ENCODE data around the gene RPE.

DNA sequence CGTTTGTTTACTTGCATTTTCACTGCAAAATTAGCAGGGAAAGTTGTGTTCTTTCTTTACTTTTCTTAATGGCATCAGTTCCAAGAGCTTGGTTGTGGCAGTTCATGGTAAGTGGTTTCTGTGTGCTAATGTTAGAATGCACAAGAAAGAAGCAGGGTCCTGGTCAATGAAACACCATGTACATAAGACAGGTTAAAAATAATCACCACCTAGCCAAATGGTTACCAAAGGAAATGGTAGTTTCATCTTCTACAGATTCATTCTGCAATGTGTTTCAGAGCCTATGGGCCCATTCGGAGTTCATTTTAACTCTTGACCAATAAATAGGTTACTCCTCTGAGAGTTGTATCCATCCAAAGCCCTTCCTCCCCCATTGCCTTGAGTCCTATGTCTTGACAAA lies 18.1 kb upstream of the RPE start:
- TF ChIP-seq EZH2 (IDR thresholded peaks at IDR 0.05) = no peak
- TF ChIP-seq, protein P1, sequence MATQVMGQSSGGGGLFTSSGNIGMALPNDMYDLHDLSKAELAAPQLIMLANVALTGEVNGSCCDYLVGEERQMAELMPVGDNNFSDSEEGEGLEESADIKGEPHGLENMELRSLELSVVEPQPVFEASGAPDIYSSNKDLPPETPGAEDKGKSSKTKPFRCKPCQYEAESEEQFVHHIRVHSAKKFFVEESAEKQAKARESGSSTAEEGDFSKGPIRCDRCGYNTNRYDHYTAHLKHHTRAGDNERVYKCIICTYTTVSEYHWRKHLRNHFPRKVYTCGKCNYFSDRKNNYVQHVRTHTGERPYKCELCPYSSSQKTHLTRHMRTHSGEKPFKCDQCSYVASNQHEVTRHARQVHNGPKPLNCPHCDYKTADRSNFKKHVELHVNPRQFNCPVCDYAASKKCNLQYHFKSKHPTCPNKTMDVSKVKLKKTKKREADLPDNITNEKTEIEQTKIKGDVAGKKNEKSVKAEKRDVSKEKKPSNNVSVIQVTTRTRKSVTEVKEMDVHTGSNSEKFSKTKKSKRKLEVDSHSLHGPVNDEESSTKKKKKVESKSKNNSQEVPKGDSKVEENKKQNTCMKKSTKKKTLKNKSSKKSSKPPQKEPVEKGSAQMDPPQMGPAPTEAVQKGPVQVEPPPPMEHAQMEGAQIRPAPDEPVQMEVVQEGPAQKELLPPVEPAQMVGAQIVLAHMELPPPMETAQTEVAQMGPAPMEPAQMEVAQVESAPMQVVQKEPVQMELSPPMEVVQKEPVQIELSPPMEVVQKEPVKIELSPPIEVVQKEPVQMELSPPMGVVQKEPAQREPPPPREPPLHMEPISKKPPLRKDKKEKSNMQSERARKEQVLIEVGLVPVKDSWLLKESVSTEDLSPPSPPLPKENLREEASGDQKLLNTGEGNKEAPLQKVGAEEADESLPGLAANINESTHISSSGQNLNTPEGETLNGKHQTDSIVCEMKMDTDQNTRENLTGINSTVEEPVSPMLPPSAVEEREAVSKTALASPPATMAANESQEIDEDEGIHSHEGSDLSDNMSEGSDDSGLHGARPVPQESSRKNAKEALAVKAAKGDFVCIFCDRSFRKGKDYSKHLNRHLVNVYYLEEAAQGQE (IDR thresholded peaks at IDR 0.05; ENCODE audit: low read depth) = no peak
- TF ChIP-seq, protein P2, sequence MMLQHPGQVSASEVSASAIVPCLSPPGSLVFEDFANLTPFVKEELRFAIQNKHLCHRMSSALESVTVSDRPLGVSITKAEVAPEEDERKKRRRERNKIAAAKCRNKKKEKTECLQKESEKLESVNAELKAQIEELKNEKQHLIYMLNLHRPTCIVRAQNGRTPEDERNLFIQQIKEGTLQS (IDR thresholded peaks at IDR 0.05) = no peak
- TF ChIP-seq JUND (IDR thresholded peaks at IDR 0.05) = no peak
- TF ChIP-seq, protein P3, sequence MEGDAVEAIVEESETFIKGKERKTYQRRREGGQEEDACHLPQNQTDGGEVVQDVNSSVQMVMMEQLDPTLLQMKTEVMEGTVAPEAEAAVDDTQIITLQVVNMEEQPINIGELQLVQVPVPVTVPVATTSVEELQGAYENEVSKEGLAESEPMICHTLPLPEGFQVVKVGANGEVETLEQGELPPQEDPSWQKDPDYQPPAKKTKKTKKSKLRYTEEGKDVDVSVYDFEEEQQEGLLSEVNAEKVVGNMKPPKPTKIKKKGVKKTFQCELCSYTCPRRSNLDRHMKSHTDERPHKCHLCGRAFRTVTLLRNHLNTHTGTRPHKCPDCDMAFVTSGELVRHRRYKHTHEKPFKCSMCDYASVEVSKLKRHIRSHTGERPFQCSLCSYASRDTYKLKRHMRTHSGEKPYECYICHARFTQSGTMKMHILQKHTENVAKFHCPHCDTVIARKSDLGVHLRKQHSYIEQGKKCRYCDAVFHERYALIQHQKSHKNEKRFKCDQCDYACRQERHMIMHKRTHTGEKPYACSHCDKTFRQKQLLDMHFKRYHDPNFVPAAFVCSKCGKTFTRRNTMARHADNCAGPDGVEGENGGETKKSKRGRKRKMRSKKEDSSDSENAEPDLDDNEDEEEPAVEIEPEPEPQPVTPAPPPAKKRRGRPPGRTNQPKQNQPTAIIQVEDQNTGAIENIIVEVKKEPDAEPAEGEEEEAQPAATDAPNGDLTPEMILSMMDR (IDR thresholded peaks at IDR 0.05 in 2 of 3, conservative IDR thresholded peaks at IDR 0.05 in 1 of 3; ENCODE audit: borderline replicate concordance in 1 of 3, insufficient read depth in 1 of 3, low read depth in 2 of 3, low read length in 2 of 3) = no peak

Data from HCT116 (cell line).